Right kidney (tissue), 1 donor: ENCODE results near the gene CTBP2.

Experiments
- DNase-seq: peaks from one replicate; pipeline ENCODE4 v3.0.0-alpha.2; 2016

The CTBP2 gene

GRCh38 chr10:124935946-124936345, 224.4 kb downstream of the CTBP2 start:
- no peak for DNase-seq
